ENCODE measurements around the gene OR2M2. TPM values are rescaled to one million over a fixed set of nuclear protein-coding genes. Genes with fewer than 3 reads are reported as not detected.

The OR2M2 gene, protein sequence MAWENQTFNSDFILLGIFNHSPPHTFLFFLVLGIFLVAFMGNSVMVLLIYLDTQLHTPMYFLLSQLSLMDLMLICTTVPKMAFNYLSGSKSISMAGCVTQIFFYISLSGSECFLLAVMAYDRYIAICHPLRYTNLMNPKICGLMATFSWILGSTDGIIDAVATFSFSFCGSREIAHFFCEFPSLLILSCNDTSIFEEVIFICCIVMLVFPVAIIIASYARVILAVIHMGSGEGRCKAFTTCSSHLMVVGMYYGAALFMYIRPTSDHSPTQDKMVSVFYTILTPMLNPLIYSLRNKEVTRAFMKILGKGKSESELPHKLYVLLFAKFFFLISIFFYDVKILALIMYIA
- not detected in 2 replicates for total RNA-seq
- polyA plus RNA-seq, result not detected in 2 replicates
- not detected in 2 replicates for polyA plus RNA-seq (2011; cell fraction: cytosol; rRNA removed)
- not detected in 2 replicates for polyA plus RNA-seq (2011; cell fraction: nucleus; rRNA removed)
- not detected in 2 replicates for polyA plus RNA-seq (2012)
- polyA minus RNA-seq, result not detected in 2 replicates
- not detected for polyA minus RNA-seq (2011; cell fraction: cytosol; rRNA and poly(A)+ RNA removed)
- polyA minus RNA-seq (2011; cell fraction: nucleus; rRNA and poly(A)+ RNA removed), result not detected in 2 replicates
- not detected for Bru-seq, nascent RNA
- BruChase-seq, experiment 1, labeled RNA remaining after a 6-hour chase, result not detected
- BruChase-seq, experiment 2, labeled RNA remaining after a 2-hour chase, result not detected
- long read RNA-seq, result 0 reads

DNA sequence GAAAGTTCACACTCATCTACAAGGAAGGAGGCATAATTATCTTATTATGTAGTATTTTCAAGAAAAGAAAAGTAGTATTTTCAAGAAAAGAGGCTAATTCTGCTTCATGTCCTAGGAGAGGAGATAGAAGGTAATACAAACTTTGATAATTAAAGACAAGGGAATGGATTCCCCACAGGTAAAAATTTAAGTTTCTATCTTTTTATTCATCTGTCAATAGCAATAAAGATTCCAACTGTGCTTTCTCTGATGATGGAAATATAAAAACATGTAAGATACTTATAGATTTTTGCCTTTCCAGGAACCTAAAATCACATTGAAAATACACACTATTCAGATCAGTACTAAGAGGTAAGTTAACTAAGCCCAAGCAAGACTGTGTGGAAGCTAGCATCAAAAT lies at the start of gene OR2M2:
Gene OR2M2 (plus strand): TSS at position 301 of the 400 bp plus-strand sequence. CDS start 5,165 bp downstream, outside the sequence.
- dilution Hi-C loops (cut with MboI; ENCODE audit: extremely low pct_ligation_motif_present, low sequenced_read_pairs), result no loop called here
- Histone ChIP-seq H4K20me1 (replicated peaks; ENCODE audit: control insufficient read depth, extremely low read depth, insufficient read depth, low read length) (no peaks in the 10 kb centered on the region), H3K27me3 (ENCODE audit: control insufficient read depth in 2 of 2, insufficient read depth in 2 of 2, low read length in 2 of 2) (no peaks in the 10 kb centered on the region), H3K27ac (ENCODE audit: insufficient read depth, low read depth, low read length) (no peak within 1 kb of the TSS), H3K4me2 (ENCODE audit: insufficient read depth, low read length) (no peak within 1 kb of the TSS), H3K9ac (replicated peaks; ENCODE audit: extremely low read depth, insufficient read depth, low read length) (no peak within 1 kb of the TSS), H3K4me1 (ENCODE audit: control insufficient read depth, extremely low read depth, insufficient read depth, low read length) (no peaks in the 10 kb centered on the region), H3K9me1 (replicated peaks; ENCODE audit: control insufficient read depth, extremely low read depth, insufficient read depth, low read length) (no peaks in the 10 kb centered on the region), H3K79me2 (ENCODE audit: control insufficient read depth, insufficient read depth, low read length) (no peaks in the 10 kb centered on the region), H3K36me3 (ENCODE audit: control insufficient read depth in 2 of 2, extremely low read depth in 1 of 2, insufficient read depth in 2 of 2, low read length in 2 of 2) (no peaks in the 10 kb centered on the region), H3K4me3 (replicated peaks in 1 of 3; ENCODE audit: insufficient read depth in 1 of 3, low read depth in 1 of 3, low read length in 3 of 3) (no peak within 1 kb of the TSS), H3K9me3 (replicated peaks; ENCODE audit: control insufficient read depth, insufficient read depth, low read length) (no peaks in the 10 kb centered on the region), H2AFZ (ENCODE audit: low read depth, low read length) (no peak within 1 kb of the TSS)
- BruUV-seq (replicated peaks), result no TSS peak
- no peak for FAIRE-seq
- TF ChIP-seq POLR2A (IDR thresholded peaks at IDR 0.05; ENCODE audit: low read depth, low read length), result no peak
- TF ChIP-seq, protein P1, sequence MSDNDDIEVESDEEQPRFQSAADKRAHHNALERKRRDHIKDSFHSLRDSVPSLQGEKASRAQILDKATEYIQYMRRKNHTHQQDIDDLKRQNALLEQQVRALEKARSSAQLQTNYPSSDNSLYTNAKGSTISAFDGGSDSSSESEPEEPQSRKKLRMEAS (IDR thresholded peaks at IDR 0.05; ENCODE audit: insufficient read depth, insufficient read length), result no peak
- TF ChIP-seq JUN (IDR thresholded peaks at IDR 0.05; ENCODE audit: borderline replicate concordance, insufficient read depth, insufficient read length, low read depth), result no peak
- TF ChIP-seq, protein P2, sequence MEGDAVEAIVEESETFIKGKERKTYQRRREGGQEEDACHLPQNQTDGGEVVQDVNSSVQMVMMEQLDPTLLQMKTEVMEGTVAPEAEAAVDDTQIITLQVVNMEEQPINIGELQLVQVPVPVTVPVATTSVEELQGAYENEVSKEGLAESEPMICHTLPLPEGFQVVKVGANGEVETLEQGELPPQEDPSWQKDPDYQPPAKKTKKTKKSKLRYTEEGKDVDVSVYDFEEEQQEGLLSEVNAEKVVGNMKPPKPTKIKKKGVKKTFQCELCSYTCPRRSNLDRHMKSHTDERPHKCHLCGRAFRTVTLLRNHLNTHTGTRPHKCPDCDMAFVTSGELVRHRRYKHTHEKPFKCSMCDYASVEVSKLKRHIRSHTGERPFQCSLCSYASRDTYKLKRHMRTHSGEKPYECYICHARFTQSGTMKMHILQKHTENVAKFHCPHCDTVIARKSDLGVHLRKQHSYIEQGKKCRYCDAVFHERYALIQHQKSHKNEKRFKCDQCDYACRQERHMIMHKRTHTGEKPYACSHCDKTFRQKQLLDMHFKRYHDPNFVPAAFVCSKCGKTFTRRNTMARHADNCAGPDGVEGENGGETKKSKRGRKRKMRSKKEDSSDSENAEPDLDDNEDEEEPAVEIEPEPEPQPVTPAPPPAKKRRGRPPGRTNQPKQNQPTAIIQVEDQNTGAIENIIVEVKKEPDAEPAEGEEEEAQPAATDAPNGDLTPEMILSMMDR (IDR thresholded peaks at IDR 0.05; ENCODE audit: extremely low read depth in 1 of 2, insufficient read depth in 1 of 2, low read depth in 1 of 2, low read length in 2 of 2), result no peak
- no peak for TF ChIP-seq MYC (IDR thresholded peaks at IDR 0.05; ENCODE audit: low read depth, low read length)
- no peak for TF ChIP-seq POLR2AphosphoS5 (IDR thresholded peaks at IDR 0.05; ENCODE audit: insufficient read depth, low read depth, low read length)
- no peak for TF ChIP-seq FOS (IDR thresholded peaks at IDR 0.05; ENCODE audit: borderline replicate concordance, insufficient read depth, low read length)
- no peak for TF ChIP-seq GATA2 (IDR thresholded peaks at IDR 0.05; ENCODE audit: insufficient read depth, insufficient read length, low read depth, low read length)
- TF ChIP-seq EZH2 (IDR thresholded peaks at IDR 0.05; ENCODE audit: borderline replicate concordance, low read depth, low read length, severe bottlenecking), result no peak
- DNase-seq (ENCODE audit: low read depth, low spot score), result no peak
- intact Hi-C loops (cut with micrococcal nuclease), result no loop called here
- ChIA-PET CTCF (no interaction called here), POLR2A (no interaction called here)
